ENCODE data around the gene FGFBP1.

GRCh38 chr4:15894393-15894792 is 44.1 kb downstream of the FGFBP1 start:
- no peak for TF ChIP-seq CTCF (IDR thresholded peaks at IDR 0.05)
- no peak for TF ChIP-seq POLR2AphosphoS5 (IDR thresholded peaks at IDR 0.05)
- no peak for TF ChIP-seq POLR2A (IDR thresholded peaks at IDR 0.05)
